CD4-positive, alpha-beta T cell treated with Interleukin-1 beta for 1 hour (primary cell): Measurements from ENCODE around the gene SDR9C7.
"Not testable (repeated sequence)": the region's sequence is repeated elsewhere in the genome, so short reads cannot be mapped to it uniquely, and the experiment has no call there.

Experiments used
- DNase-seq, 2 donors: peaks; one replicate each; pipeline ENCODE4 v3.0.0-alpha.2; 2020 to 2022

Gene SDR9C7

DNA sequence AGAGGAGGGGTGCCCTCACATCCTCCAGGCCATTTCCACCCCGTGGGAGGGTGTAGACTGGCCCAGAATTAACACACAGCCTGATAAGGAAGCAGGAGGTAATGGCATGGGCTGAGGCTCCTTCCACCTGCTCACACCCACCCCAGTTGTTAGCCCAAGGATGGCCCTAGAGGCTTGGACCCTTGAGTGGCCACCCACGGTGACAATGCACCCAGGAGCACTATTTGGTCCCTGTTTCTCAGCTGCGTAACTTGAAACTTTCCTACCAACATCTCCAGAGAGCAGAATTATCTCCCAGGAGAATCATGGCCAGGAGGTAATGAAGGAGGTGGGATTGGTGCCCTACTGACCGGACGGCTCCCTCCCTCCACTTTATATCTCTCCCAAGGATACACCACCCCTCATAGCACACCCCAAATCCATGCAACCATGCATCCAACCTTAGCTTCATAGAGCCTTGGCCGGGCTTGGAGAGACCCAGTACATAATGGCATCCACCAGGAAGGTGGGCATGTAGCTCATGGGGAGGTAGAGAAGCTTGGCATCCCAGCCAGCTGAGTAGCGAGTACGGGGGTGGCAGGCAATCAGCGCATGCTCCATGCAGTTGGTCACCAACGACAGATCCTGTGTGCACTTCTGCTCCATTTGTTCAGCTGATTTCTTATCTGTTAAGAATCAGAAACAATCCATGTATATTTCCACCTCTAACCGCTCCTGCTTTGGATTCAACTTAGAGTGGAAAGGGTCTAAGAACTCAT is 17.6 kb upstream of the SDR9C7 start:
- DNase-seq: no peak

DNA sequence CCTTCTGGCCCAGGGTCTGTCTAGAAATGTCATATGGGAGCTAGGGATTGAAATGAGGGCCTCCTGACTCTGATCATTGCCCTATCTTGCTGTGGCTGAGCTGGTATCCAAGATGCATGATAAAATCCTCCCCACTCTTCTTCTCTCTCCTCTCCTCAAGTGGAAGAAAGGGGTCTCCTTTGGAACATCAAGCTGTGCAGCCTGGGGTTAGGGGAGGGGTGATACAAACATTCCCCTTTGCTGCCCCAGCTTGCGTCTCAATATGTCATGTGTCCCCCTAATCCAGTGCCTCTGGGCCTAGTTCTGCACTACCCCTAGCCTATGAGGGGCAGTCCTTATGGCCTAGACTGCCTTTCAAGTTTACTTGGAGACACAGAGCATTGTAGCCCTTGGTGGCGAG is 14.7 kb upstream of the SDR9C7 start:
- DNase-seq: no peak

DNA sequence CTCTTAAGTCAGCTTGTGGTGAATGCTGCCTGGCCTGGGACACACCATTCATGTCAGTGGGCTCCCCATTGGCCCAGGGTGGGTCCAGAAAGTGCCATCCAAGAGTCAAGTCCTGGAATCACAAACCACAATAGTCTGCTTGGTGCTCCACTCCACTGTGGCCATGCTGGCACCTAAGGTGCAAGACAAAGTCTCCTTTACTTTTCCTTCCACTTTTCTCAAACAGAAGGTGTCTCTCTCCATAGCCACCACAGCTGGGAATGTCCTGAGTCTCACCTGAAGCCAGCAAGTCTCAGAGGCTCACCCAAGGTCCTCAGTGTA is 14.2 kb upstream of the SDR9C7 start:
- no peak for DNase-seq

DNA sequence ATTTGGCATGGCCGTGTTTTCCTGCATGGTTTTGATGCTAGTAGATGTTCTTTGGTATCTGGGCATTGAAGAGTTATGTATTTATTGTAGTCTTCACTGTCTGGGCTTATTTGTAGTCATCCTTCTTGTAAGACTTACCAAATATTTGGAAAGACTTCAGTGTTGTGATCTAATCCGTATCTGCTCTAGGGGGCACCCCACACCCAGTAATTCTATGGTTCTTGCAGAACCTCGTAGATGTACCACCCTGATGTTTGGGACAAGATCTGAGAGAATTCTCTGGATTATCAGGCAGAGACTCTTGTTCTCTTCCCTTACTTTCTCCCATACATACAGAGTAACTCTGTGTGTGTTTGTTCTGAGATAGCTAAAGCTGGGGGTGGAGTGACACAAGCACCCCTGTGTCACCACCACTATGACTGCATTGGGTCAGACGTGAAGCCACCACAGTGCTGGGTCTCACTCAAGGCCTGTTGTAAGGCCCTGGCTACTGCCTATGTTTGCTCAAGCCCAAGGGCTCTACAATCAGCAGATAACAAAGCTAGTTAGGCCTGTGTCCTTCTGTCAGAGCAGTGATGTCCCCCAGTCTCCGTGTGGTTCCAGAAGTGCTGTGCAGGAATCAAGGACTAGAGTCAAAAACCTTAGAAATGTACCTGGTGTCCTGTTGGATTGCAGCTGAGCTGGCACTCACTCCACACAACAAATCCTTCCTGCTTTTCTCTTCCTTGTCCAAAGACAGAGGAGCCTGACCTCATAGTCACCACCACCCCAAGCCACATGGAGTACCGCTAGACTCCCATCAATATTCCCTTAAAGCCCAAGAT is 13.6 kb upstream of the SDR9C7 start:
- no peak for DNase-seq

DNA sequence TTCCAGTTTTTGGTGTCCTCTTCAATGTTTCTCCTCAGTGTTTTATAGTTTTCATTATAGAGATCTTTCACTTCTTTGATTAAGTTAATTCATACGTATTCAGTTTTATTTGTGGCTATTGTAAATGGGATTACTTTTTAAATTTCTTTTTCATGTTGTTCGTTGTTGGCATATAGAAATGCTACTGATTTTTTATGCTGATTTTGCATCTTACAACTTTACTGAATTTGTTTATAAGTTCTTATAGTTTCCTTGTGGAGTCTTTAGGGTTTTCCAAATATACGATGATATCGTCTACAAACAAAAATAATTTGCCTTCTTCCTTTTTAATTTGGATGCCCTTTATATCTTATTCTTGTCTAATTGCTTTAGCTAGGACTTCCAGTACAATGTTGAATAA is 9.7 kb upstream of the SDR9C7 start:
- no peak for DNase-seq

DNA sequence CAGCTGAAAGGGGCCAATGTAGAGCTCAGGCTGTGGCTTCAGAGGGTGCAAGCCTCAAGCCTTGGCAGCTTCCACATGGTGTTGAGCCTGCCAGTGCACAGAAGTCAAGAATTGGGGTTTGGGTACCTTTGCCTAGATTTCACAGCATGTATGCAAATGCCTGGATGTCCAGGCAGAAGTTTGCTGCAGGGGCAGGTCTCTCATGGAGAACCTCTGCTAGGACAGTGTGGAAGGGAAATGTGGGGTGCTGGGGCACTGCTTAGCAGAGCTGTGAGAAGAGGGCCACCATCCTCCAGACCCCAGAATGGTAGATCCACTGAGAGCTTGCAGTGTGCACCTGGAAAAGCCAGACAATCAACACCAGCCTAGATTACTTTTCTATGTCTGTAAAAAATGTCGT is 9.2 kb upstream of the SDR9C7 start:
- DNase-seq: not testable (repeated sequence)

DNA sequence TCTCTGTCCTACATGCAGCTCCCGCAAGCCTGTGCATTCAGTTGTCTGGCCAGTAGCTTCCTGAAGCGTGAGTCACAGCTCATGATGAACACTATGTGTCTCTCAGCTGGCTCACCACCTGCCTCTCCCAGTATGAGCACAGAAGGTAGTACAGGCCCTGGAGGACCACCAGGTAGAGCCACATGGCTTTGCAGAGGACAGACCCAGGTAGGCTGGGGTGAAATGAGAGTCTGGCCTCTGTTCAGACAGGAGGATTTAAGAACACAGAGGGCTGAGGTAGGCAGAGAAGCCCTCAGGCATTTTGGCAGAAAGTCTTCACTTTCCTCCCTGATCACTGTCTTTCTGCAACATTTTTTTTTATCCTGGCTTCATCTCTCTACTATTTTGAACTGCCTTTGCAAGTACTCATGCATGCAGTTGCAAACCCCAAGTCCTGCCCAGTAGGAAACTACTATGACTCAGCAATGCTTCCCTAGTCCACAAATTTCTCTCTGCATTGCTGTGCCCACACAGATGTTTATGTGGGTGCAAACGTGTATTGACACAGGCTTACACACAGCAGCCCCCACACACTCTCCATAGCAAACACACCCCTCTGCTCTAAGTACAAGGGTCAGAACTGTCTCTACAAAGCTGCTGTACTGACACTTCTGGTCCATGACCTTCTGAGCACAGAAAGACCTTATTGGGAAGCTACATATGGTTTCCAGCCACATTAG is 7.2 kb upstream of the SDR9C7 start:
- DNase-seq: no peak

DNA sequence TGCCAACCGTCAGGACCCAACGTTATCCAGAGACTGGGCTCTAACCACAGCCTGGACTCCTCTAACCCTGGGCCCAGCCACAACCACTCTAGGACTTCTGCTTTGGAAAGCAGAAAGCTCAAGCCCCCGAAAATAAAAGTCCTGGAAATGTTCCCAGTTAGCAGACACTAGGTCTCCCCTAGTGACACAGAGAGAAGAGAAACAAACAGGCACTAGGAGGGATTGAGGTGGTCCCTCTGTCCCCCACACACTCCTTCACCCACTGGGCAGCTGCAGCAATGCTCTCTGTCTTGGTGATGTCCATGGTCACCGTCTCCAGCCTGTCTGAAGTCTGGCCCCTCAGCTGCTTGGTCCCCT is 6.7 kb upstream of the SDR9C7 start:
- not testable (repeated sequence) for DNase-seq

DNA sequence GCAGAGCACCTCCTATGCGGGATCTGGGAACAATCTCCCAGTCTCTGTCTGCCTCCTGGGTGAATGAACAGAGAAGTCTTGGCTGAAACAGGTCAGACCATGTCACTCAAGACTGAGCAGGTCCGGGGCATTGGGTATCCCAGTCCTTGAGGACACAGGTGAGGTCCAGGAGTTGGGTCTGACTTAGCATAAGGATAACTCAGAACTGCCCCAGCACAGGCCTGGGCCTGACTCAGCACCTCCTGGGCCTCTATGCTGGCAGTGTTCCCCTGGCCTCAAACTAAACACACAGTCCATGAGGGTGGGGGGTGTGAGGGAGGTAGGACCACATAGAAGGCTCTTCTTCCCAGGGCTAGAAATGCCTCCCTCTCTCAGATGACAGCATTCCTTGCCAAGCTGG is 1.5 kb upstream of the SDR9C7 start:
- DNase-seq: no peak

DNA sequence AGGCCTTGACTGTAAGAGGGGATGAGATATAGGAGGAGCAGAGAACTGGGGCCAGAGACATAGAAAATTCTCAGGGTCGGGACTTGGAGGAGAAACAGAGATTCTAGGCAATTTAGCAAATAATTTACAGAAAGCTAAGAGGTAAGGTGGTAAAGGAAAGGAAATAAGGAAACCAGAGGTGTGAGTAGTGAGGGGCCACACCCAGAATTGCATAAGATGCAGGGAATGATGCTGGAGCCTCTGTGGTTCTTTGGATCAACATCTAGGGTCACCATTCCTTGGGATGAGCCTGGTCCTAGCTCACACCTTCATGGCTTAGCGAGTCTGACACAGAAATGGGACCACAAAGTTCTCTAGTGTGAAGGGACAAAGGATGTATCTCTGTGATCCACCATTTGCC is 949 bp upstream of the SDR9C7 start:
- no peak for DNase-seq

DNA sequence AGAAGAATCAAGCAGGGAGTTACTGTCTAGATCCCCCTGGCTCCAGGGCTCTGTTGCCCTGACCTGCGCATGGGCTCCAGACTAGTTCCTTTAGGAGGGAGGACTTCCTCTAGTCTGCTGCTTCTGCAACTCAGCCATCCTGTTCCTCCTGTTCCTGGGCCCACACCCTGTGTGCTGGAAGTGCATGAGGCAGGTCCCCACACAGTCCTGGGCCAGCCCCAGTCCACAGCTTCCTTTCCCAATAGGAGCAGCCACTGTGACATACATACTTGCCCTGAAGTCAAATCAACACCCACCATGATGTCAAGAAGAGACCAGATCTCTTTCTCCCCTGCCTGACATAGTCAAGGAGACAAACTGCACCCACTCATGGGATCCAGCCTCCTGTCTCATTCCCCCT is 1.3 kb downstream of the SDR9C7 start:
- no peak for DNase-seq

DNA sequence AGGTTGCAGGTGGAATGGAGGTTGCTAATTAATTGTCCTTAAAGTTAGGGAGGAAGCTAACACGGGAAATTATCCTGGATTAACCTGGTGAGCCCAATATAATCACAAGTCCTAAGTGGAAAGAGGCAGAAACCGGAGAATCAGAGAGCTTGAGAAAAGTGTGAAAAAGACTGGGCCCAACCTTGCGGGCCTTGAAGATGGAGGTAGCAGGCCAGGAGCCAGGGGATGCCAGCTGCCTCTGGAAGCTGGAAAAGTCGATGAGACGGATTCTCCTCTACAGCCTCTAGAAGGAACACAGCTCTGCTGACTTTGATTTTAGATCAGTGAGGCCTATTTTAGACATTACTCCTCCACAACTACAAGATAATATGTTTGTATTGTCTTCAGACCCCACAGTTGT is 2.1 kb downstream of the SDR9C7 start:
- DNase-seq: no peak

DNA sequence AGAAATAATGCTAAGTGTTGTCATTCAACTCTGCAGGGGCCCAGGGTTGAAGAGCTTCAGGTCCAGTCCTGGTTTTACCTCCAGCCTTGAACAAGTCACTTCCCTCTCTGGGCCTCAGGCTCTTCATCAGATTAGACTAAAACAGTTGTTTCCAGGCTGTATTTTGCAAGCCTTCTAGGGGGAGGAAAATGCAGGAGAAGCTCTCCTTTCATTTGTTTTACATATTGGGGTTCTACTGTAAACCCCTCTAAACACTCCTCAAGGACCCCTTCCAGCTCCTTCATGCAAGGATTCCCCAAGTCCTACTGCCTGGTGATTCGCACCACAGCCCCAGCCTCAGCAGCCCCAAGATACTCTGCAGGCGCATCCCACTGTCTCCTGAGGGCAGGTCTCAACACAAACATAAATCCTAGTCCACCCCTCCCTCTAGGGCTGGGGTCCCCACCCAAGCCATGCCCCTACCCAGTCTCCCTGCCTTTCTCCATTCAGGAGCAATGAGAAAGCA is 2.7 kb downstream of the SDR9C7 start:
- DNase-seq: peak; percentile 9 to 16

DNA sequence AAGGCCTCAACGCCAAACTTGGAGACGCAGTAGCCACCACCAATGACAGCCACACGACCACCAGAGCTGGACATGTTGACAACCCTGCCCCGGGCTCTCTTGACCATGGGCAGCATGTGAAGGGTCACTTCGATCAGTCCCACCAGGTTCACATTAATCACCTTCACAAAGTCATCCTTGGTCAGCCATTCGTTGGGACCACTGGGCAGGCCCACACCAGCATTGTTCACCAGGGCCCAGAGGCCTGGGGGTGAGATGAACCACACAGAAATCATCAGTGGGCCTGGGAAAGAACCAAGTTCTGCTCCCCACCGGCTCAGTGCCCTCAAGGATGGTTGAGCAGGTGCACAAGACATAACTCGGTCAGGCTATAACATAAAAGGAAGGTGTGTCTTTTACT is 4.0 kb downstream of the SDR9C7 start:
- no peak for DNase-seq

DNA sequence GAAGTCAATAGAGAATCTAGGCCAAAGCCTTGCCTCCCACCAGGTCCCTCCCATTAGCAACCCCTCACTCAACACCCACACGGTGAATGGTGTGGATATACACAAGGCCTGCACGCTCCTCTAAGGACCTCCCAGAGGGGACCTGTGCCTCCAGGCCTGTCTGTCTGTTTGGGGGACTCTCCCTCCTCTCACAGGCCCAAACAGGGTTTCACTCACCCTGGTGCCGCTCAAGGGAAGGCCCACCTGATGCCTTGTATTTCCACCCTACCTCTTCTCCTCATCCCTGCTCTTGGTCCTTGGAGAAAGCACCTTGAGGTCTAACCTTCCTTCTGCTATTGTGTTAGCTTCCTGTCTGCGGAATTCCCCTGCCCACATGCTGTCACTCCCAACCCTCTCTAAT is 4.4 kb downstream of the SDR9C7 start:
- DNase-seq: no peak

DNA sequence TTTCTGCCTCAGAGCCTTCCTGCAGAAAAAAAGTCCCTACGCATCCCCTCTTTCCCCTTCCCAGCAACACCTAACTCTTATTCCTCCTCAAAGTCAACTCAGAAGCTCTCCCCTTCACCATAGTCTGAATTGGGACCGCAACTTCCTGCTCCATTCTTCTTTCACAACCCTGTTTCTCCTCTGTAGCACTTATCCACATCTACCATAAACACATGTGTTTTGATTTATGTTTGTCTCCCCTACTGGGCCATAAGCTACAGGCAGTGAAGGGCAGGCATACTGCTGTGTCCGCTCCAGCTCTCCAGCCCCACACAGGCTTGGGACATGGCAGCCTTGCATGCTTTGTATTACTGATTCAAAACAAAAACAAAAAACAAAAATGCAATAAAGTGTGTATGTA is 5.9 kb downstream of the SDR9C7 start:
- DNase-seq: no peak

DNA sequence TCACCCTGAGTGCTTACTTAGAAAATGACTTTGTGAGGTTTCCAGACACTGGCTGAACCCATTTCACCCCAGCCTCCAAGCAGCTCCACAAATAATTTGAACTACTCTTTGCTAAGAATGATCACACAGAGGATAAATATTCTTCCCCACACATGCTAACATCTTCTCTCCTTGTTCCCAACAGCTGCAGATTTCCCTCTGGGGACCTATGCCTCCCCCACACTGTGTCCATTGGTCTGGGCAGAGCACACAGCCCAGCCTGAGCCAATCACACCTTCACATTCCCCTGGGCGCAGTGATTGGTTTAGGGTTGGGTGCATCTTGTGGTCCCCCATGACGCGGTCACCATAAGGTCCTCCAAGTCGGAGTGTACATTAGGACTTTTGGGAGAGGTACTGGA is 6.9 kb downstream of the SDR9C7 start:
- no peak for DNase-seq

DNA sequence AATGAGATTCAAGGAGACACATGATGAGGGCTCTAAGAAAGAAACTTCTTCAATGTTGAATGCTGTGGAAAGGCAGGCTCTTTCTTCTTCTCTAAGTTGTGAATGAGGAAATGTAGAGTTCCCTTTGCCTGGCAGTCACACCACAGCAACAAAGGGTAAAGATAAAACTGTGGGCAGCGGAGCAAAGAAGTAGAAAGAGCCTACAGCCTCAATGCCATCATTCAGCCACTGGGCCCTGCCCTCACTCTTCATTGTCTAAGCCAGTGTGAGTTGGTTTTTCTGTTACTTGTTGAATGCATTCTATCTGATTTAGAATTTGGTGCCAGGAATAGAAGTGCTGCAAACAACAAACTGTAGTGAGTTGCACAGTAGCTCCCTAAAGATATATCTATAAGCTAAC is 12.2 kb downstream of the SDR9C7 start:
- DNase-seq: no peak

DNA sequence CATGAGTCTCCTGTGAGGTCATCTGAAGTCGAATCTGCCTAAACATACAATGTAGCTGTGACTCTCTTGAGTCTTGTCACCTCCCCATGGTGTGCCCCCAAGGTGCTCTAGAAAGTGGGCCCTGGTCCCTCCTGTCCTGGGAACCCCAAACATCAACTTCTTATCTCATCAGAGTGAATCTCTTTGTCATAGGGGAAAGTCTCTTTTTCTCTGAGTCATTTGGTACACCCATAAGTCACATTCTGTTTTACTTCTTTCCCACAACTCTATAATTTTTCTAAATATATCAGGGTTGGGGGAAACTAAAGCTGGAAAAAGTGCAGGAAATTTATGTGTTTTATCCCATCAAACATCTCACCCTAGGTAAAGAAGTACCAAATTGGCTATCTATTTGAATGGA is 12.9 kb downstream of the SDR9C7 start:
- no peak for DNase-seq

DNA sequence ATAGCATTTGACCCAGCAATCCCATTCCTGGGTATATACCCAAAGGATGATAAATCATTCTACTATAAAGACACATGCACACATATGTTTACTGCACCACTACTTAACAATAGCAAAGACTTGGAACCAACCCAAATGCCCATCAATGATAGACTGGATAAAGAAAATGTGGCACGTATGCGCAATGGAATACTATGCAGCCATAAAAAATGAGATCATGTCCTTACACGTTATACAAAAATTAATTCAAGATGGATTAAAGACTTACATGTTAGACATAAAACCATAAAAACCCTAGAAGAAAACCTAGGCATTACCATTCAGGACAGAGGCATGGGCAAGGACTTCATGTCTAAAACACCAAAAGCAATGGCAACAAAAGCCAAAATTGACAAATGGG is 16.1 kb downstream of the SDR9C7 start:
- not testable (repeated sequence) for DNase-seq

DNA sequence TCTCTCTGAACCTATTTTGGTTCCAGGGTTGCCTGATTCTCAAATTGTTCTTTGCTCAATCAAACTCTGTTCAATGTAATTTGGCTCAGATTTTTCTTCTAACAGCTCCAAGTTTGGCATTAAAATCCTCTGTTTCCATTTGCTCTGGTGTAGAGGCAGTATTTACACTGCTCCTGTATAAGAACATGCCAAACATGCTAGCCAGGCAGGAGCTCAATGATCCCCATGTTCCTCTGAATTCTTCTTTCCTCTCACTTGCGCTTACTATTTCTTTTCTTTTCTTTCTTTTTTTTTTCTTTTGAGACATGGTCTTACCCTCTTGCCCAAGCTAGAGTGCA is 17.2 kb downstream of the SDR9C7 start:
- no peak for DNase-seq

DNA sequence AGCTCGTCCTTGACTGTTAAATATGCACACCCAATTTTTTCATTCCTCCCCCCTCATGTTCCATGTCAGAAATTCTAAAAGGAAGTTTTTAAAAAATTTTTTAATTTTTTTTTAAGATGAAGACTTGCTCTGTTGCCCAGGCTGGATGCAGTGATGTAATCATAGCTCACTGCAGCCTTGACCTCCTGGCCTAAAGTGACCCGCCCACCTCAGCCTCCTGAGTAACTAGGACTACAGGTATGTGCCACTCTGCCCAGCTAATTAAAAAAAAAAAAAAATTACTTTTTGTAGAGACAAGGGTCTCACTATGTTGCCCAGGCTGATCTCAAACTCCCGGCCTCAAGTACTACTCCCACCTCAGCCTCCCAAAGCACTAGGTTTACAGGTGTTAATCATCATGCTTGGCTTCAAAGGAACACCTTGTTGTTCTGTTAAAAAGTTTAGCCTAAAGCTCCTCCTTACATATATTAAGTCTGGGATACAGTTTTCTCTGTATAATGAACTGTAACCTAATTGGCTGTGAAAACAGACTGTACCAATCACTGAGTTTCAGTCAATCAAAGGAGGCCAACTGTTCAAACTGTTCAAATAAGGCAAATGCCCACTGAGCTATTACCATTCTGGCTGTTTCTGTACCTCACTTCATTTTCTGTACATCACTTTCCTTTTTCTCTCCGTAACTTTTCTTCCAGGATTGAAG is 17.8 kb downstream of the SDR9C7 start:
- DNase-seq: no peak

DNA sequence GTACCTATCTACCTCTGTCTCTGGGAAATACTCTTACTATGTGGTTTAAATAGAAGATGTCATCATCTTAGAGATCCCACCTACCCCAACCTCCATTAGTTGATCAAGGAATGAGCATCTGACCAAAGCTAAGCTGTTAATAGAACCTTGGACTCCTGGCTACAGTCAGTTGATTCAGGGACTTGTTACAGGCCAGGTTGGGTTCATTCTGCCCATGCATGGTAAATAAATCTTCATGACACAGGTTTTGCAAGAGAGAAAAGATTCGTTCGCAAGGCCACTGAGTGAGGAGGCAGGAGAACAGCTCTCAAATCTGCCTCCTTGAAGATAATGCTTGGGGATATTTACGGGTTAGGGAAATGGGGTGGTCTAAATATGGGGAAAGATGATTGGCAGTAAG is 19.5 kb downstream of the SDR9C7 start:
- DNase-seq: no peak
